ENCODE measurements around the gene PPP1CC. TPM values are rescaled to one million over a fixed set of nuclear protein-coding genes. Genes with fewer than 3 reads are reported as not detected.

PPP1CC gene
- total and polyA plus RNA-seq, 11 donors = 90.6 to 207 (median 140) TPM

DNA sequence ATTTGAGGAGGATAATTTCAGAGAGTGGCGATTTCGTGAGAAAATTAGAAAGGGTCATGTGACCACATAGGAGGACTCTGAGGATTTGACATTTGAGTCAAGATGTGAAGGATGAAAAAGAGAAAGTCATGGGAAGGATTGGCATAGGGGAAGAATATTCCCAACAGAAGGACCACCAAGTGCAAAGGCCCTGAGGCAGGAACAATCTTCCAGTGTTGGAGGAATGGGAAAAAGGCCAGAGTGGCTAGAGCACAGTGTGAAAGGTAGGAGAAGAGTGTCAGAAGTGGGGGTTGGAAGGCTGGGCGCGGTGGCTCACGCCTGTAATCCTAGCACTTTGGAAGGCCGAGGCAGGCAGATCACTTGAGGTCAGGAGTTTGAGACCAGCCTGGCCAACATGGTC, 3.9 kb upstream of the PPP1CC start:
- 95 to 98% (median 95%) methylated on average over 6 of the region's 6 CpGs for WGBS, 4 donors
- DNase-seq (no peak), ATAC-seq (no peak)
- Histone ChIP-seq H3K4me1 (peaks cover 0 to 30% (median 13%) of the 10 kb centered on the region in 12 donors), H3K36me3 (no peaks in the 10 kb centered on the region), H3K9me3 (no peaks in the 10 kb centered on the region), H3K27ac (no peak overlapping the region), H3K27me3 (no peaks in the 10 kb centered on the region), H3K4me3 (no peak overlapping the region)
- TF ChIP-seq CTCF (IDR thresholded peaks at IDR 0.05) (no peak), POLR2A (IDR thresholded peaks at IDR 0.05) (no peak)
- intact Hi-C loops (cut with DNase I) = loop anchor here in 2 of 10 donors (10.0 kb wide), 2 partner anchors 62 to 138 kb away; partner anchors contain the start of gene HVCN1 (in 1 of the 2)

DNA sequence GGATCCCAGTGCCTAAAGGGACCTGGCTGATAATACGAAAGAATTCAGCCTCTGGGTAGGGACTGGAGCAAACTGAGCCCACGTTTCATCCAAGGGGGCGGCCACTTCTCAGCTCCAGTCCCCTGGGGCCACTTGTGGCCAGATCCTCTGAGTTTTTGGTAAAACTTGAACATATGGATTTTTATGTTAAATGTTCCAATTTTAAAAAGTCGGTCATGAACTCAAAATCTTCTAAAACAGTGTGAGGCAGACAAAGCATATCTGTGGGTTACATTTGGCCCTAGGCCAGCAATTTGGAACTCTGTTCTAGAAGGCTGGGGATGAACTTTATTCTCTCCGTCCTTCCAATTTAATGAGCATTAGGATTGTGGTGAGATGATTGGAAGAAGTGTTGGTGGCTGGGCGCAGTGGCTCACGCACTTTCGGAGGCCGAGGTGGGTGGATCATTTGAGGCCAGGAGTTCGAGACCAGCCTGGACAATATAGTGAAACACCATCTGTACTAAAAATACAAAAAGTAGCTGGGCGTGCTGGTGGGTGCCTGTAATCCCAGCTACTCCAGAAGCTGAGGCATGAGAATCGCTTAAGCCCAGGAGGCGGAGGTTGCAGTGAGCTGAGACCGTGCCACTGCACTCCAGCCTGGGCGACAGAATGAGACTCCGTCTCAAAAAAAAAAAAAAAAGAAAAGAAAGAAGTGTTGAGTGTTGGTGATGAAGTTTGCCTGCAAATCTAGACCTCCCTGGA, 3.0 kb upstream of the PPP1CC start:
- 75 to 82% (median 77%) methylated on average over 16 of the region's 16 CpGs for WGBS, 4 donors

DNA sequence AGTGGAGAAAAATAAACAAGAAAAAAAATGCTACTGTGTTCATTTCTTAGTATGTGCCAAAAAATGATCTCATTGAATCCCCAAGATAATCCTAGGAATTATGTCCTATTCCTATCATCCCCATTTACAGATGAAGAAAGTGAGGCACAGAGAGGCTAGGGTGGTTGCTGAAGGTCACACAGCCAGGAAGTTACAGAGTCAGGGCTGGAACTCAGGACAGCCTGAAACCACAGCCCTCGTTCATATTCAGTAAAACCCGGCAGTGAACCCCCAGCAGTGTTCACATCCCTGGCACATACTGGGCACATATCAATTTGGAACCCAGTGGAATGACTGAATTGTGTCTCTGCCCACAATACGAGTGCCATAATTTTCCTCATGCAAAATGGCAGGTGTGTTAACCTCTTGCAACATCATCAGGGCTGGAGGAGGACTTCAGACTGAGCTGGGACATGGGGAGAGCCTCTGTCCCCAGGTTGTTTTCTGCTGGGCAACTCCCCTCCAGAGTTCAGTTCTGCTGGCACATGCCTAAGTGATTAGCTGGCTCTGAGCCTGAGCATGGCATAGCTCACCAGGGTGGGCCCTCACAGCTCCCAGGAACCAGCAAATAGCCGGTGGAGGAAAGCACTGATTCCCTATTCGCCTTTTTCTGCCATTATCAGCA, 2.0 kb upstream of the PPP1CC start:
- H3K4me3 ChIP-seq = no peak overlapping the region

More for the DNA sequence above, 3.0 kb upstream of the PPP1CC start:
- peak overlapping the region in 2 of 12 donors; percentile 5 to 26 for H3K27ac ChIP-seq
- H3K27me3 ChIP-seq = no peaks in the 10 kb centered on the region
- intact Hi-C loops (cut with DNase I) = loop anchor here in 2 of 10 donors (10.0 kb wide), 2 partner anchors 61 to 139 kb away; partner anchors contain the start of gene HVCN1 (in 1 of the 2)
- no peak for DNase-seq
- no peaks in the 10 kb centered on the region for H3K36me3 ChIP-seq
- ATAC-seq = no peak
- H3K4me1 ChIP-seq = peaks cover 0 to 38% (median 19%) of the 10 kb centered on the region in 12 donors
- TF ChIP-seq POLR2A (IDR thresholded peaks at IDR 0.05) (no peak), CTCF (IDR thresholded peaks at IDR 0.05) (no peak)
- H3K9me3 ChIP-seq = no peaks in the 10 kb centered on the region
- H3K4me3 ChIP-seq = no peak overlapping the region

More for the DNA sequence above, 2.0 kb upstream of the PPP1CC start:
- Histone ChIP-seq H3K9me3 (no peaks in the 10 kb centered on the region), H3K4me1 (peaks cover 0 to 48% (median 28%) of the 10 kb centered on the region in 12 donors), H3K36me3 (no peaks in the 10 kb centered on the region), H3K27ac (peak overlapping the region in 3 of 12 donors; percentile 26 to 95 (median 94)), H3K27me3 (no peaks in the 10 kb centered on the region)
- WGBS, 4 donors = 59 to 72% (median 66%) methylated on average over 5 of the region's 5 CpGs
- TF ChIP-seq POLR2A (IDR thresholded peaks at IDR 0.05) (no peak), CTCF (IDR thresholded peaks at IDR 0.05) (no peak)
- intact Hi-C loops (cut with DNase I) = loop anchor here in 4 of 10 donors (5.0 to 10.0 kb wide), 7 partner anchors 47 to 287 kb away; partner anchors contain the start of genes CCDC63 (in 1 of the 4) and HVCN1 (in 1 of the 4)
- DNase-seq (no peak), ATAC-seq (no peak)
